ENCODE data around the gene CYP17A1.

- TF ChIP-seq CTCF (IDR thresholded peaks at IDR 0.05) (no peak), POLR2A (IDR thresholded peaks at IDR 0.05) (no peak)
Measured at GRCh38 chr10:102845352-102845902, 8.2 kb upstream of the CYP17A1 start.

Data from breast epithelium (tissue), 3 donors.